Trophoblast cell (in vitro differentiated cells and primary cell): Measurements from ENCODE around the gene CNTROB.
A peak's percentile ranks its signal among the peaks of the same experiment; 100 is the strongest.

Source experiments
- DNase-seq, 2 donors: peaks; one replicate each; pipeline ENCODE4 v3.0.0-alpha.2; 2016
- H2AFZ ChIP-seq: 2 replicates; pipeline ENCODE4 v1.6.1; 2013; ENCODE audit warnings: low read length, moderate library complexity, mild to moderate bottlenecking; ENCODE audit not compliant: insufficient read depth, poor library complexity
- H2AK5ac ChIP-seq: 2 replicates; pipeline ENCODE4 v1.6.1; 2013; ENCODE audit warnings: mild to moderate bottlenecking, low read length
- H2BK120ac ChIP-seq: 2 replicates; pipeline ENCODE4 v1.6.1; 2013; ENCODE audit warnings: low read length, mild to moderate bottlenecking, moderate library complexity; ENCODE audit not compliant: insufficient read depth, poor library complexity
- H2BK12ac ChIP-seq: 2 replicates; pipeline ENCODE4 v1.6.1; 2013; ENCODE audit warnings: mild to moderate bottlenecking, low read length, moderate library complexity
- H2BK5ac ChIP-seq: 2 replicates; pipeline ENCODE4 v1.6.1; 2013; ENCODE audit warnings: low read length, low read depth, moderate library complexity, mild to moderate bottlenecking; ENCODE audit not compliant: poor library complexity
- H3K14ac ChIP-seq: 2 replicates; pipeline ENCODE4 v1.6.1; 2013; ENCODE audit warnings: mild to moderate bottlenecking, low read length
- H3K18ac ChIP-seq: 2 replicates; pipeline ENCODE4 v1.6.1; 2013; ENCODE audit warnings: mild to moderate bottlenecking, low read length
- H3K23ac ChIP-seq: 2 replicates; pipeline ENCODE4 v1.6.1; 2013; ENCODE audit warnings: low read length
- H3K27ac ChIP-seq: 2 replicates; pipeline ENCODE4 v1.5.1; 2013; ENCODE audit warnings: low read depth, mild to moderate bottlenecking, inconsistent platforms, low read length, moderate library complexity
- H3K27me3 ChIP-seq: 2 replicates; pipeline ENCODE4 v1.6.1; 2013; ENCODE audit warnings: inconsistent platforms, mild to moderate bottlenecking, low read length, moderate library complexity; ENCODE audit not compliant: insufficient read depth
- H3K36me3 ChIP-seq, 2 experiments: 1 replicate in 1 of 2; 2 replicates in 1 of 2; pipeline ENCODE4 v1.6.1; 2013; ENCODE audit warnings: low read length in 2 of 2, mild to moderate bottlenecking in 2 of 2, moderate library complexity in 1 of 2; ENCODE audit not compliant: insufficient read depth in 2 of 2, control insufficient read depth in 1 of 2
- H3K4ac ChIP-seq: 2 replicates; pipeline ENCODE4 v1.6.1; 2013; ENCODE audit warnings: low read depth, mild to moderate bottlenecking, low read length, moderate library complexity
- H3K4me1 ChIP-seq, 2 experiments: 1 replicate in 1 of 2; 2 replicates in 1 of 2; pipeline ENCODE4 v1.6.1; 2013; ENCODE audit warnings: low read length in 2 of 2, mild to moderate bottlenecking in 2 of 2, moderate library complexity in 1 of 2; ENCODE audit not compliant: insufficient read depth in 2 of 2, control insufficient read depth in 1 of 2
- H3K4me2 ChIP-seq: 2 replicates; pipeline ENCODE4 v1.6.1; 2013; ENCODE audit warnings: inconsistent platforms, mild to moderate bottlenecking, low read length, moderate library complexity
- H3K4me3 ChIP-seq: 2 replicates; pipeline ENCODE4 v1.5.1; 2013; ENCODE audit warnings: mild to moderate bottlenecking, low read depth, low read length, inconsistent platforms
- H3K79me1 ChIP-seq: one replicate; pipeline ENCODE4 v1.6.1; 2013; ENCODE audit warnings: low read length
- H3K79me2 ChIP-seq: 2 replicates; pipeline ENCODE4 v1.6.1; 2013; ENCODE audit warnings: low read length, mild to moderate bottlenecking; ENCODE audit not compliant: control insufficient read depth, insufficient read depth, poor library complexity
- H3K9ac ChIP-seq: 2 replicates; pipeline ENCODE4 v1.6.1; 2013; ENCODE audit warnings: mild to moderate bottlenecking, low read length
- H3K9me3 ChIP-seq: 2 replicates; pipeline ENCODE4 v1.6.1; 2013; ENCODE audit warnings: low read depth, mild to moderate bottlenecking, control low read depth, inconsistent platforms, low read length; ENCODE audit not compliant: insufficient read depth
- H4K12ac ChIP-seq: 2 replicates; pipeline ENCODE4 v1.6.1; 2013; ENCODE audit warnings: low read depth, mild to moderate bottlenecking, low read length, moderate library complexity
- H4K8ac ChIP-seq: 2 replicates; pipeline ENCODE4 v1.6.1; 2013; ENCODE audit warnings: low read depth, mild to moderate bottlenecking, low read length, moderate library complexity
- H4K91ac ChIP-seq: one replicate; pipeline ENCODE4 v1.6.1; 2013; ENCODE audit warnings: low read depth, mild to moderate bottlenecking, low read length, moderate library complexity
- WGBS: extraction: QIAGEN DNeasy Blood & Tissue Kit; methylation state at CpG from one replicate; pipeline ENCODE4 v1.1.7; 2013; ENCODE audit warnings: missing lambda C conversion rate; ENCODE audit not compliant: insufficient read length, insufficient coverage; ENCODE audit errors: extremely low coverage; 5-methylcytosine and 5-hydroxymethylcytosine counted together

The CNTROB gene

GRCh38 chr17:7910711-7911110 is 21.3 kb upstream of the CNTROB start:
- H4K8ac ChIP-seq: no peak overlapping the region
- H2AK5ac ChIP-seq: no peak overlapping the region
- H2BK12ac ChIP-seq: no peak overlapping the region
- no peak overlapping the region for H2BK120ac ChIP-seq
- H3K4ac ChIP-seq: no peak overlapping the region
- peaks cover 2% of the 10 kb centered on the region for H3K79me1 ChIP-seq
- no peak overlapping the region for H3K18ac ChIP-seq
- no peak overlapping the region for H3K14ac ChIP-seq
- H3K9ac ChIP-seq: no peak overlapping the region
- no peak for DNase-seq
- H2BK5ac ChIP-seq: no peak overlapping the region
- no peak overlapping the region for H2AFZ ChIP-seq
- H3K36me3 ChIP-seq: peaks cover 48 to 62% of the 10 kb centered on the region in 2 experiments
- peaks cover 6 to 8% of the 10 kb centered on the region in 2 experiments for H3K4me1 ChIP-seq
- no peaks in the 10 kb centered on the region for H3K9me3 ChIP-seq
- no peak overlapping the region for H3K23ac ChIP-seq
- no peaks in the 10 kb centered on the region for H3K79me2 ChIP-seq
- no peaks in the 10 kb centered on the region for H3K27me3 ChIP-seq
- no peak overlapping the region for H3K4me3 ChIP-seq
- H3K4me2 ChIP-seq: no peak overlapping the region
- H4K12ac ChIP-seq: no peak overlapping the region
- H3K27ac ChIP-seq: no peak overlapping the region
- WGBS: no CpG with 5 or more reads among the region's 13 CpGs
- H4K91ac ChIP-seq: no peak overlapping the region

- no peak overlapping the region for H3K14ac ChIP-seq
- peaks cover 2% of the 10 kb centered on the region for H3K79me2 ChIP-seq
- no peak overlapping the region for H2AFZ ChIP-seq
- H2AK5ac ChIP-seq: no peak overlapping the region
- peaks cover 44 to 58% of the 10 kb centered on the region in 2 experiments for H3K36me3 ChIP-seq
- no peak overlapping the region for H4K12ac ChIP-seq
- no CpG with 5 or more reads among the region's 9 CpGs for WGBS
- H4K8ac ChIP-seq: no peak overlapping the region
- no peak overlapping the region for H3K9ac ChIP-seq
- no peak overlapping the region for H3K18ac ChIP-seq
- H3K4me2 ChIP-seq: no peak overlapping the region
- peaks cover 5% of the 10 kb centered on the region for H3K79me1 ChIP-seq
- no peaks in the 10 kb centered on the region for H3K27me3 ChIP-seq
- H2BK120ac ChIP-seq: no peak overlapping the region
- no peak overlapping the region for H3K23ac ChIP-seq
- H2BK5ac ChIP-seq: no peak overlapping the region
- peaks cover 7 to 10% of the 10 kb centered on the region in 2 experiments for H3K4me1 ChIP-seq
- H4K91ac ChIP-seq: no peak overlapping the region
- H3K4me3 ChIP-seq: no peak overlapping the region
- H3K9me3 ChIP-seq: no peaks in the 10 kb centered on the region
- H3K27ac ChIP-seq: no peak overlapping the region
- DNase-seq: no peak
- no peak overlapping the region for H3K4ac ChIP-seq
- H2BK12ac ChIP-seq: no peak overlapping the region
These were observed 20.9 kb upstream of the CNTROB start for GRCh38 chr17:7911116-7911515.

GRCh38 chr17:7912927-7913524 is 19.0 kb upstream of the CNTROB start:
- no peak overlapping the region for H3K27ac ChIP-seq
- no peak overlapping the region for H4K91ac ChIP-seq
- peaks cover 2% of the 10 kb centered on the region for H3K79me2 ChIP-seq
- H3K4me2 ChIP-seq: no peak overlapping the region
- no peak overlapping the region for H2BK5ac ChIP-seq
- H3K4me1 ChIP-seq: peaks cover 9 to 14% of the 10 kb centered on the region in 2 experiments
- no peak overlapping the region for H4K8ac ChIP-seq
- H3K23ac ChIP-seq: no peak overlapping the region
- H3K27me3 ChIP-seq: peaks cover 3% of the 10 kb centered on the region
- no peak overlapping the region for H3K9ac ChIP-seq
- no peak overlapping the region for H2AK5ac ChIP-seq
- no peak overlapping the region for H2BK120ac ChIP-seq
- no peak overlapping the region for H2BK12ac ChIP-seq
- DNase-seq: peak; percentile 56 to 88
- no peak overlapping the region for H2AFZ ChIP-seq
- H3K79me1 ChIP-seq: peaks cover 6% of the 10 kb centered on the region
- H3K36me3 ChIP-seq: peaks cover 26 to 40% of the 10 kb centered on the region in 2 experiments
- no peak overlapping the region for H4K12ac ChIP-seq
- WGBS: no CpG with 5 or more reads among the region's 3 CpGs
- no peak overlapping the region for H3K4me3 ChIP-seq
- H3K18ac ChIP-seq: no peak overlapping the region
- no peaks in the 10 kb centered on the region for H3K9me3 ChIP-seq
- no peak overlapping the region for H3K14ac ChIP-seq
- H3K4ac ChIP-seq: no peak overlapping the region

DNA sequence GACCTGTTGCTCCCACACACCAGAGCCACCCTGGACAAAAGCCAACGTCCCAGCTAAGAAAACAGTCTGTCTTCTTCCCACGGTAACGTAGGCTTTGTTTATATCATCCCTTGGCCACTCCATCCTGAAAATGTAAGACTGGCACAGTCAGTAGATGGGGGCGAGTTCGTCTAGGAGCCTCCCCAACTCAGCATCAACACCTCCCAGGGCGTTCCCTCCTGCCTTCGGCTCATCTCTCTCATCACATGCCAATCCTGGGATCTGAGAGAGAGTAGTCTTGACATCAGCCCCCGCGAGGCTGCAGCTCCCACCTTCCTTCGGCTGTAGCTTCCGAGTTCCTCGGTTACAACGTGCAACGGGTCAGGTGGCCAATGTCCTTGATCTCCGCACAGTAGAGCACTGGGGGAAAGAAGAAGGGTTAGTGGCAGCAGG is 16.8 kb upstream of the CNTROB start:
- Histone ChIP-seq H3K79me2 (peaks cover 2% of the 10 kb centered on the region), H2BK12ac (no peak overlapping the region), H2AFZ (peak overlapping the region; percentile 27), H4K91ac (no peak overlapping the region), H3K4ac (no peak overlapping the region), H3K79me1 (peaks cover 6% of the 10 kb centered on the region), H3K4me2 (peak overlapping the region; percentile 65), H3K4me1 (peaks cover 9 to 14% of the 10 kb centered on the region in 2 experiments), H3K27ac (no peak overlapping the region), H2BK120ac (no peak overlapping the region), H3K18ac (no peak overlapping the region), H3K23ac (no peak overlapping the region), H2BK5ac (no peak overlapping the region), H2AK5ac (no peak overlapping the region), H3K4me3 (peak overlapping the region; percentile 83), H3K27me3 (peaks cover 3% of the 10 kb centered on the region), H4K8ac (peak overlapping the region; percentile 49), H3K14ac (no peak overlapping the region), H3K9me3 (no peaks in the 10 kb centered on the region), H3K36me3 (peaks cover 15 to 20% of the 10 kb centered on the region in 2 experiments), H4K12ac (no peak overlapping the region), H3K9ac (no peak overlapping the region)
- DNase-seq: no peak
- no CpG with 5 or more reads among the region's 15 CpGs for WGBS
